Stimulated activated naive B cell treated with anti-CD40 and anti-IgM and Interleukin-4, amounts not matched to agents 10 μg/mL and 1 μg/mL and 100 μg/mL, for 72 hours (primary cell): ENCODE results near the gene PRR19.
A peak's percentile ranks its signal among the peaks of the same experiment; 100 is the strongest.

Experiments
- ATAC-seq, 2 donors: fragments of 150-1000 bp; cut with Tn5 transposase; replicated peaks; 2 replicates each; pipeline ENCODE4 v1.10.0; 2021; ENCODE audit warnings: moderate library complexity in 1 of 2
- DNase-seq: peaks from one replicate; pipeline ENCODE4 v3.0.0; 2021
- H3K27ac Mint-ChIP-seq: one replicate; pipeline ENCODE4 v1.8.0; 2022; ENCODE audit warnings: mild to moderate bottlenecking, mixed read lengths
- H3K27me3 Mint-ChIP-seq, 2 donors: one replicate each; pipeline ENCODE4 v1.8.0; 2022; ENCODE audit warnings: mixed read lengths in 2 of 2
- H3K36me3 Mint-ChIP-seq, 2 donors: one replicate each; pipeline ENCODE4 v1.8.0; 2022; ENCODE audit warnings: mixed read lengths in 2 of 2, mild to moderate bottlenecking in 1 of 2
- H3K4me1 Mint-ChIP-seq, 2 donors: one replicate each; pipeline ENCODE4 v1.8.0; 2022; ENCODE audit warnings: mixed read lengths in 2 of 2, mild to moderate bottlenecking in 1 of 2
- H3K4me3 Mint-ChIP-seq, 2 donors: one replicate each; pipeline ENCODE4 v1.8.0; 2022; ENCODE audit warnings: mild to moderate bottlenecking in 2 of 2, mixed read lengths in 2 of 2, moderate library complexity in 1 of 2
- H3K9me3 Mint-ChIP-seq, 2 donors: one replicate each; pipeline ENCODE4 v1.8.0; 2022; ENCODE audit warnings: mixed read lengths in 2 of 2, mild to moderate bottlenecking in 1 of 2

Gene PRR19

DNA sequence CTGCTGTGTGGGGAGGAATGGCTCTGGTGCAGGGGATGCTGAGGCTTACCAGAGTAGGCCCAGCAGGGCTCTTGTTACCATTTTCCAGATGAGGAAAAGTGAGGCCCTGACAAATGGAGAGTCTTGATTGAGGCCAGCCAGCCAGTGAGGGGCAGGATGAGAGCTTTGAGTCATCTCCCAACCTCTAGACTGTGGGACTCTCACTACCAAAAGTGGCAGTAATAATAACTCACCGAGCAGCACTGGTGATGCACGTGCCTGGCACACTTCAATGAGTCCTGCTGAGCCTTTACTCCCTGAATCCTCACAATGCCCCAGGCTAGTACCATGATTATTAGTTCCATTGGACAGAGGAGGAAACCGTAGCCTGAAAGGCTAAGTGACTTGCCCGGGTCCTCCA is 25.1 kb upstream of the PRR19 start:
- Mint-ChIP-seq H3K36me3 (peaks cover 24 to 31% of the 10 kb centered on the region in 2 donors), H3K9me3 (no peaks in the 10 kb centered on the region), H3K27ac (no peak overlapping the region), H3K4me3 (no peak overlapping the region), H3K4me1 (peaks cover 39 to 49% of the 10 kb centered on the region in 2 donors), H3K27me3 (no peaks in the 10 kb centered on the region)
- ATAC-seq (no peak), DNase-seq (no peak)

DNA sequence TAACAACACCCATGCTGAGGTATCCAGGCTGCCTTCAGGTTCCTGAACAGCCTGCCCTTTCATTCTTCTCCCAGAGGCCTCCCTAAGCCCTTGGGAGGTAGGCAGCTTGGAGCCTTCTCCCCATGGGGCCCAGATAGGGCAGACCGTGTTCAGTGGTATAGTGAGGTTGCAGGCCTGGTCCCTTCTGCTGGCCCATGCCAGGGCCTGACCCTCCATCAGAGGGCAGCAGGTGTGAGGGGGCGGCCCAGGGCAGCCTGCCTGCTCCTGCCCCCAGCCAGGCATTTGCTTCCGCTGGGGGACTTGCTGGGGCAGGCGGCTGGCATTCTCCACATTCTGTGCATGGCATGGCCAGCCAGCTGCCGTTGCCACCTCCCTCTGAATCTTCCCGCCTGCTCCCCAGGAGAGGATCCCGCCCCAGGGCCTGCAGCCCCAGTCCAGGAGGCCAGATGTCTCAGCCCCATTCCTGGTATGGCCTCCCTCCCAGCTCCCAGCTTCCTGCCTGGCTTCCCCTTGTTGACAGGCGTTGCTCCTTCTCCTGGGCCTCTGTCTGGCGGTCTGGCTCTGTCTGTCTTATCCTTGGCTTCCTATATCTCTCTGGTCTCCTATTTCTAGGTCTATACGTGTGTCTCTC is 24.0 kb upstream of the PRR19 start:
- Mint-ChIP-seq H3K27me3 (no peaks in the 10 kb centered on the region), H3K27ac (peak overlapping the region; percentile 3), H3K9me3 (no peaks in the 10 kb centered on the region), H3K4me1 (peaks cover 45 to 49% of the 10 kb centered on the region in 2 donors), H3K36me3 (peaks cover 21 to 31% of the 10 kb centered on the region in 2 donors), H3K4me3 (peak overlapping the region in 1 of 2 donors; percentile 29)
- DNase-seq (no peak), ATAC-seq (no peak)

GRCh38 chr19:42278452-42279154 is 23.3 kb upstream of the PRR19 start:
- Mint-ChIP-seq H3K4me3 (peak overlapping the region; percentile 87 to 89), H3K9me3 (no peaks in the 10 kb centered on the region), H3K36me3 (peaks cover 19 to 25% of the 10 kb centered on the region in 2 donors), H3K27ac (peak overlapping the region; percentile 88), H3K4me1 (peaks cover 45 to 49% of the 10 kb centered on the region in 2 donors), H3K27me3 (no peaks in the 10 kb centered on the region)
- ATAC-seq = no peak
- no peak for DNase-seq

GRCh38 chr19:42279155-42279901 is 22.6 kb upstream of the PRR19 start:
- peak overlapping the region; percentile 87 to 89 for H3K4me3 Mint-ChIP-seq

DNA sequence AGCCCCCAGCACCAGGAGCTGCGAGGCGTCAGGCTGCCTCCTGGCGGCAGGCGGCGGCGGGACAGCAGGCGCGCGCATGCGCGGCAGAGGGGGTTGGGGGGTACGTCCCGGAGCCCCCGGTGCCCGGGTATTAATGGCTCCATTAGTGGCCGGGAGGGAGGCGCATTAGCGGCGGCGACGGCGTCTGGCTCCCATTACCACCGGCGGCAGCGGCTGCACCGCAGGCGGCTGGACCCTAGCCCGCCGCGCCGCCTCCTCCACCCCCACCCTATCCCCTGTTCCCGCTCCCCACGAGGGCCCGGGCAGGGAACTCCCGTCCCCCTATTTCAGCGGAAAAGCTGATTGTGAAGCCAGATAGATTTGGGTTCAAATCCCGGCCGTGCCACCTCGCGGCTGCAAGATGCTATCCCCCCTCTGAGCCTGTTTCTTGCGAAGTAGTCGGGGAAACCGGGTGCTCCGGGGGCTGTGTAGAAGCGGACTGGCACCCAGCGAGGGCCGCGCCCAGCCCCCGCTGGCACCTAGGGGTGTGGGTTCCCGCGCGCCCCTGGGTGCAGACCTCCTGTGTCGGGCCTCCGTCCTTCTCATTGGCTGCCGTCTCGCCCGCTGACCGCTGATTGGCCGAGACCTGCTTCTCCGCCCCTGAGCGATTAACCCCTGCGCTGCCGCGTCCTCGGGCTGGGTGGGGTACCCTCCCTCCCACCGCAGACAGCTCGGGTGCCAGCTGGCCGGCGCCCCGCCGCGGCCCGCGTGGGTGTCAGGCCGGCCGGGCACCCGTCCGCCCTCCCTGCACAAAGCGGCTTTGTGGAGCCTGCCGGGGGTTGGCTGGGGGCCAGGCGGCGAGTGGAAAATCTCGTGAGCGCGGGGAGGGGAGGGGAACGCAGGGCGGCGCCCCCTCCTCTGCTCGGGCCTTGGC is 21.8 kb upstream of the PRR19 start:
- ATAC-seq (peak; percentile 55 to 63), DNase-seq (peak; percentile 91)
- Mint-ChIP-seq H3K27me3 (no peaks in the 10 kb centered on the region), H3K4me1 (peaks cover 44% of the 10 kb centered on the region in 2 donors), H3K9me3 (no peaks in the 10 kb centered on the region), H3K27ac (peak overlapping the region; percentile 91), H3K36me3 (peaks cover 9 to 13% of the 10 kb centered on the region in 2 donors), H3K4me3 (peak overlapping the region; percentile 87 to 89)

More at GRCh38 chr19:42279155-42279901, 22.6 kb upstream of the PRR19 start:
- peak overlapping the region; percentile 88 for H3K27ac Mint-ChIP-seq
- no peak for DNase-seq
- no peaks in the 10 kb centered on the region for H3K27me3 Mint-ChIP-seq
- ATAC-seq = no peak
- H3K4me1 Mint-ChIP-seq = peaks cover 42 to 46% of the 10 kb centered on the region in 2 donors
- peaks cover 17% of the 10 kb centered on the region in 2 donors for H3K36me3 Mint-ChIP-seq
- H3K9me3 Mint-ChIP-seq = no peaks in the 10 kb centered on the region

DNA sequence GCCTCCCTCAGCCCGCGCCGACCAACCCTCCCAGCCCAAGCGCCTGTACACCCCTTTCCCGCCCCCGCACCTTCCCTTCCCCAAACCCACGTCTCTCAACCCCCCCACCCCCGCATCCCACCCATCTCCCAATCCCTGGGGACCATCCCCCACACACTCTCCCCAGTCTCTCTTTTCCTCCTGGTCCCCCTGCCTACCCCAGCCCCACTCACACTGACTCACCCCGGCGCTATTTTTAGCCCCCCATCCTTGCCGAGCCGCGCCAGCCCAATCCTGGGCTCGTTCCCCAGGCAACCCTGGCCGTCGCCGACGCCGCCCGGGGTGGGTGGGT is 21.2 kb upstream of the PRR19 start:
- Mint-ChIP-seq H3K4me1 (peaks cover 46% of the 10 kb centered on the region in 2 donors), H3K27ac (peak overlapping the region; percentile 91), H3K27me3 (no peaks in the 10 kb centered on the region), H3K4me3 (peak overlapping the region; percentile 87 to 89), H3K36me3 (peaks cover 6 to 10% of the 10 kb centered on the region in 2 donors), H3K9me3 (no peaks in the 10 kb centered on the region)
- DNase-seq (no peak), ATAC-seq (peak; percentile 0 to 1)

DNA sequence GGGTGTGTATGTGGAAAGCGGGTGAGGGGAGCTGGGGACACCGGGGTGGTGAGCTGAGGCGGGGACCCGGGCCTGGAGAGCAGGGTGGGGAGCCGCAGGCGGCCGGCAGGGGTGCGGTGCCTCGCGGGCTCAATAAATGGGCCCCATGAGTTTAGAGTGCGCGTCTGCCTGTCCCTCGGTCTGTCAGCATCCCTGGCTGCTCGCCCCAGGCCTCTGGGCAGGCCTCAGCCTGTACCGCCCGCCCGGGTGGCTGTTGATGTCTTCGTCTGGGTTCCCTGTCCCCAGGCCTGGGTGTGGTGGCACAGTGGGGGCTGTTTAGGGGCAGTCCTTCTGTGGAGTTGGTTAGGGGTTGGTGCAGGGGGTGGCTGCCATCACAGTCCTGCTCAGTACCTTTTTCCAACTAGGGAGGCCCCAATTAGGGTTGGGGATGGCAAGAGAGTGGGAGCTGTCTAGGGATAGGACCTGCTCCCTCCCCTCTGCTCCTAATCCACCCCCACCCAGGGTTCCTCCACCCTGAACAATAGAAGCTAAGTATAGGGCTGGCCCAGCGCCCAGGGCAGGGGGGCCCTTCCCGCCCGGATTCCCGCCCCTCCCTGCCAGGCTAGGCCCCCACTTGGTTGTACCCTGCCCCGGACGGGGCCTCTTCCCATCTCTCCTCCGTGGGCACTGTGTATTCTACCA is 20.6 kb upstream of the PRR19 start:
- H3K36me3 Mint-ChIP-seq = peaks cover 4 to 10% of the 10 kb centered on the region in 2 donors
- DNase-seq (peak; percentile 32), ATAC-seq (peak; percentile 1 to 5)
- H3K4me3 Mint-ChIP-seq = peak overlapping the region; percentile 87 to 89
- H3K4me1 Mint-ChIP-seq = peaks cover 46% of the 10 kb centered on the region in 2 donors
- peak overlapping the region; percentile 91 for H3K27ac Mint-ChIP-seq
- H3K9me3 Mint-ChIP-seq = no peaks in the 10 kb centered on the region
- H3K27me3 Mint-ChIP-seq = no peaks in the 10 kb centered on the region

DNA sequence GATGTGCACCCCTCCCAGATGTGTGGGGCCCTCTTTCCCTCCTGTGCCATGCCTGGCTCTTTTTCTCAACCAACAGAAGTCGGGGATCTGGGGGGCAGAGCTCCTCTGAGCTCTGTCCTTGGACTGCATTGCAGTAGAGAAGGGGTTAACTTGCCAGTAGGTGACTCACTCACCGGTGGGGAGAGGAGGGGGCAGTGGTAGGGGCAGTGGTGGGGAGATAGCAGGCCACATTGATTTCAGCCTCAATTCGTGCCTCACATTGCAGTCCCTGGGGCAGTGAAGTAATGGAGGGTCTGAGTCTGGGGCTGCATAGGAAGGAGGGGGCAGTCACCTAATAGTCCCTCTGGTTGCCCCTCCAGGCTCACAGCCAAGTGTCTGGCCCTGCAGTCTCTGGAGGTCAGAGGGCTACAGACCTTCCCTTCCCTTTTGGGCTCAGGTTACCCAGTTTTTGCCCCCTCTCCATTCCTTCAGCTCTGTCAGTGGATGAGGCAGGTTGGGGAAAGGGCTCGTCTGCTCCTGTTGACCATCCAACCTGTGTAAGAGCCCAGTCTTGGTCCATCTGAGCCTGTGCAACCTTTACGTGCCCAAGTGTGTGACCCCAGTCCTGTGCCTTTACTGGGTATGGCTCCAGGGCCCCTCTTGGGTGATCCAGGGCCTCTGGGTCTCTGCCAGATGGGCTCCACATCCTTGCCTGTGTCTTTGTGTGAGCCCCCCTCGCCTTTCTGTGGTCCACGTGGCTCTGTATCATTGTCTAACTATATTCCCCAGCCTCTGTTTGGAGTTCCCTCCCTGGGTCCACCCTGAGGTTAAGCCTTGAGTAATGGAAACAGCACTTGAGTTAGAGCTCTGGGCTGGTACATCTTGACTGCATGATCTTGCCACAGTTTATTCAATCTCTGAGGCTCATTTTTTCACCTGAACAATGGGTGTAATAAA is 19.8 kb upstream of the PRR19 start:
- Mint-ChIP-seq H3K27ac (peak overlapping the region; percentile 87), H3K36me3 (peaks cover 4 to 10% of the 10 kb centered on the region in 2 donors), H3K4me3 (peak overlapping the region; percentile 87 to 89), H3K9me3 (no peaks in the 10 kb centered on the region), H3K27me3 (no peaks in the 10 kb centered on the region), H3K4me1 (peaks cover 47% of the 10 kb centered on the region in 2 donors)
- no peak for ATAC-seq
- no peak for DNase-seq

GRCh38 chr19:42282819-42283187 is 19.1 kb upstream of the PRR19 start:
- Mint-ChIP-seq H3K27ac (no peak overlapping the region), H3K36me3 (peaks cover 4 to 10% of the 10 kb centered on the region in 2 donors), H3K9me3 (no peaks in the 10 kb centered on the region), H3K4me3 (no peak overlapping the region), H3K4me1 (peaks cover 41 to 45% of the 10 kb centered on the region in 2 donors), H3K27me3 (no peaks in the 10 kb centered on the region)
- DNase-seq (no peak), ATAC-seq (no peak)

DNA sequence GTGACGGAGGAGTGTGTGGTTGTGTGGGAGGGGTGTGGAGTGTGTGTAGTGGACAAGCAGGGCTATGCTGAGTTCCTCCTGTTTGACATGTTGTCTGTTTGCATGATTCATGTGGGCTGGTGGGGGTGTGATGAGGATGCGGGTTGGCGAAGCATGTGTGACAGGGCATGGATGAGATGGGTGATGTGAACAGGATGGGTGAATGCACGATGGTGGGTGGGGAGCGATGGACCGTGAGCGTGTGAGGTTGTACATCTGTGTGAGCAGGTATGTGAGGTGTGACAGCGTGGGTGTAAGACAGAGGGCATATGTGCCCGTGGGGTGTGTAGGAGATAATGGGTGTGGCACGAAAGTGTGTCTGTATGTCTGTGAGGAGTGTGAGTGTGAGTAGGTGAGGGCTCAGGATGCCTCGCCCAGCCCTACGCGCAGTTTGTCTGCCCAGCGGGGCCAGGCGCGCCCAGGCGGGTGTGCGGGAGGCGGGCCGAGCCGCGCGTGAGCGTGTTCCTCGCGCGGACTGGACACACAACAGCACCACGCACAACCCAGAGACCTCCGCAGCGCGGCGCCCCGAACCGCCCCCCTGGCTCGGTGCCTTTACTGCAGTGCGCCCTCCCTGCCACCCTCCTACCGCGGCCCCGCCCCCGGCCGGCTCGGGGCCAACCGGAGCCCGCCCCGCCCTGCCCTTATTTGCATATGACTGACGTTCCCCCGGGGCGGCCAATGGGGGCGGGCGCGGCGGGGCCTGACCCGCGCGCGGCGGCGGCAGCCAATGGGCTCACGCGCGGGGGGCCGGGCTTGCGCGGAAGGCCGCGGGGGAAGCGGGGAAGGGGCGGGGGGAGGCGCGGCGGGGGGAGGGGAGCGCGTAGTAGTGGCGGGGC is 18.5 kb upstream of the PRR19 start:
- no peak overlapping the region for H3K4me3 Mint-ChIP-seq
- H3K27ac Mint-ChIP-seq = no peak overlapping the region

GRCh38 chr19:42284066-42284501 is 17.8 kb upstream of the PRR19 start:
- Mint-ChIP-seq H3K4me3 (no peak overlapping the region), H3K9me3 (no peaks in the 10 kb centered on the region), H3K27me3 (no peaks in the 10 kb centered on the region), H3K27ac (no peak overlapping the region), H3K36me3 (peaks cover 6 to 14% of the 10 kb centered on the region in 2 donors), H3K4me1 (peaks cover 34 to 38% of the 10 kb centered on the region in 2 donors)
- DNase-seq = peak; percentile 75
- ATAC-seq = peak; percentile 4 to 28

More for the DNA sequence above, 18.5 kb upstream of the PRR19 start:
- Mint-ChIP-seq H3K36me3 (peaks cover 5 to 12% of the 10 kb centered on the region in 2 donors), H3K27me3 (no peaks in the 10 kb centered on the region), H3K9me3 (no peaks in the 10 kb centered on the region), H3K4me1 (peaks cover 37 to 43% of the 10 kb centered on the region in 2 donors)
- ATAC-seq = peak; percentile 50 to 60
- peak; percentile 89 for DNase-seq
